Adipose tissue (tissue), 3 donors: ENCODE measurements around the gene EID3. TPM values are rescaled to one million over a fixed set of nuclear protein-coding genes. Genes with fewer than 3 reads are reported as not detected.
"Not testable (repeated sequence)": the region's sequence is repeated elsewhere in the genome, so short reads cannot be mapped to it uniquely, and the experiment has no call there.

Experiments used
- H3K27ac ChIP-seq: one replicate; pipeline ENCODE4 v1.5.1; 2013; ENCODE audit warnings: low read depth, low read length
- WGBS, 3 donors: extraction: QIAGEN DNeasy Blood & Tissue Kit; methylation state at CpG; one replicate each; pipeline ENCODE4 v1.1.7; 2013; 5-methylcytosine and 5-hydroxymethylcytosine counted together
- polyA plus RNA-seq, 3 donors: library from polyadenylated mRNA; stranded (reverse); fragments of 200-250 nt; gene quantifications; one replicate each; pipeline ENCODE4 v1.2.3, GENCODE V29; 2013
- donor health status: healthy with polysubstance abuse.
- donor health status: Bipolar disorder and iron deficiency.
- donor health status: healthy.

The EID3 gene
- 1 to 10 TPM in 2 of 3 donors, under 1 TPM in 1; 0.53 to 2.5 (median 2.2) TPM for polyA plus RNA-seq

DNA sequence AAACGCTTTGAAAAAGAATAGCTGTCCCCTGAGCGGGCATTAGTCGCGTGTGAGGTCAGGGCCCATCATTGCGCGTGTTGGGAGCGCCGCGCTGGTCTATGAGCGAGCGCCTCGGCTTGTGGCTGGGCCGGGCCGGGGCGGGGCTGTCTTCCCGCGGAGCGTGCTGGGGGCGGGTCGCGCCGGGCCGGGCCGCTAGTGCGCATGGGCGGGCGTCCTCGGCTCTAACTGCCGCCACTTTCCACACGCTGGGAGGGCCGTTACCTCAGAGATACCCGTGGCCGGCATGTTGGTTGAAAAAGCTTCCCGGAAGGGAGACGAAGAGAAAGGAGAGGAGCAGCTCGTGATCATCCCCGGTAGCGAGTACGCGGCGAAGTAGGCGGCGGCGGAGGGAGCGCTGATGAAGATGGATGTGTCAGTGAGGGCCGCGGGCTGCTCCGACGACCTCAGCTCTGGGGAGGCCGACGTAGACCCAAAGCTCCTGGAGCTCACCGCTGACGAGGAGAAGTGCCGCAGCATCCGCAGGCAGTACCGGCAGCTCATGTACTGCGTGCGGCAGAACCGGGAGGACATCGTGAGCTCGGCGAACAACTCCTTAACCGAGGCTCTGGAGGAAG, at the start of gene EID3:
Gene EID3, plus strand, starts transcription at position 202 of the 614 bp plus-strand sequence. Its CDS starts 196 bp downstream, at position 398.
- peak within 1 kb of the TSS; percentile 43 for H3K27ac ChIP-seq
- WGBS, 3 donors, result 3 to 10% (median 7%) methylated on average over 54 to 63 of the region's 63 CpGs

DNA sequence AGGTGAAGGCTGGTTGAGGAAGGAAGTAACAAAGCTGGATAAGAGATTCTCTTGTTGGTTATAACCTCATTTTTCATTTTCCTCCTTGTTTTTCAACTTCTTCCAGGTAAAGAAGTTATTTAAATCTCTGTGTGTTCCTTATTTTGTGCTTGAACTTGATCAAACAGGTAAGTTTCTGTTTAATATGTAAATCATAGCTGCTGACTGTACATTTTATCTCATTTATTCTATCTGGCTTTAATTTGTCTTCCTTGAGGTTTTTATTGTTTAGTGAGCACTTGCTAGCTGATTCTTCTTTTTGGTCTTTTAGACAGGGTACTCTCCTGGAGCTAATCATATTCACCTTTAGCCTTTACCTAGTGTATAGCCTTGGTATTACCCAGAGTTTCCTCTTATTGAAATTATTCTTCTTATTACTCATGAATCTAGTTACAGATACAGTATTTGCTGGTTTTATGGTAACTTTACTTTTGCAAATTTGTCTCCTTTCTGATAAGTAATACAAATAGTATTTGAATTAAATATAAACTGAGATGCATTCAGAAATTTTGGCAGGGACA, 45.5 kb upstream of the EID3 start:
- no peak overlapping the region for H3K27ac ChIP-seq

DNA sequence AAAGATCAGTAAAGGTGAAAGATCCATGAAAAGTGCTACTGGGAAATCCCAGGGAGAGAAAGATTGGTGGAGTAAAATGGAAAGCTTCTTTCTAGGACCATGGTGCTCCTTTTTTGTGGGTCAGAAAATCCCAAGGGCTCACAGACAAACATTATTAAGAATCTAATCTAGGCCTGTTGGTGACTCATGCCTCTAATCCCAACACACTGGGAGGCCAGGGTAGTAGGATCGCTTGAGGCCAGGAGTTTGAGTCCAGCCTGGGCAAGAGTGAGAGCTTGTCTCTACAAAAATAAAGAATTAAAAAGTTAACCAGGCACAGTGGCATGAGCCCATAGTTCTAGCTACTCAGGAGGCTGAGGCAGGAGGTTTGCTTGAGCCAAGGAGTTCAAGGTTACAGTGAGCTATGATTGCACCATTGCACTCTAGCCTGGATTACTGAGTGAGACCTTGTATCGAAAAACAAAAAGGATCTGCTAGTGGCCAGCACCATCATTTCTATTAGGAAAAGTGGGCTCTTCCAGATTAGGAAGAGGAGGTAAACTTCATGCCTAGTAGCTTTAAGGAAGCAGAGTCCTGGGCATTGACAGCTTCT, 45.0 kb upstream of the EID3 start:
- 87 to 97% (median 93%) methylated on average over 2 of the region's 2 CpGs for WGBS, 3 donors

GRCh38 chr12:104263026-104263425, 40.5 kb upstream of the EID3 start:
- 68 to 90% (median 82%) methylated on average over 4 of the region's 4 CpGs for WGBS, 3 donors
- H3K27ac ChIP-seq, result no peak overlapping the region

More for the DNA sequence above, 45.0 kb upstream of the EID3 start:
- H3K27ac ChIP-seq, result no peak overlapping the region

GRCh38 chr12:104263580-104264358, 39.8 kb upstream of the EID3 start:
- no peak overlapping the region for H3K27ac ChIP-seq
- 61 to 74% (median 62%) methylated on average over 1 of the region's 1 CpG for WGBS, 3 donors

DNA sequence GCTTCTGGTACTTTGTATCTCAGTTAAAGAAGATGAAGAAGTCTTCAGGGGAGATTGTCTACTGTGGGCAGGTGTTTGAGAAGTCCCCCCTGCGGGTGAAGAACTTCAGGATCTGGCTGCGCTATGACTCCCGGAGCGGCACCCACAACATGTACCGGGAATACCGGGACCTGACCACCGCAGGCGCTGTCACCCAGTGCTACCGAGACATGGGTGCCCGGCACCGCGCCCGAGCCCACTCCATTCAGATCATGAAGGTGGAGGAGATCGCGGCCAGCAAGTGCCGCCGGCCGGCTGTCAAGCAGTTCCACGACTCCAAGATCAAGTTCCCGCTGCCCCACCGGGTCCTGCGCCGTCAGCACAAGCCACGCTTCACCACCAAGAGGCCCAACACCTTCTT, 38.1 kb upstream of the EID3 start:
- H3K27ac ChIP-seq, result not testable (repeated sequence)
- WGBS, 3 donors, result 97 to 99% methylated on average over 17 to 20 of the region's 24 CpGs; no CpG with 5 or more reads in 1 of the 3 donors

GRCh38 chr12:104272938-104273337, 30.6 kb upstream of the EID3 start:
- WGBS, 3 donors, result 87 to 90% (median 87%) methylated on average over 11 of the region's 11 CpGs
- H3K27ac ChIP-seq, result no peak overlapping the region

DNA sequence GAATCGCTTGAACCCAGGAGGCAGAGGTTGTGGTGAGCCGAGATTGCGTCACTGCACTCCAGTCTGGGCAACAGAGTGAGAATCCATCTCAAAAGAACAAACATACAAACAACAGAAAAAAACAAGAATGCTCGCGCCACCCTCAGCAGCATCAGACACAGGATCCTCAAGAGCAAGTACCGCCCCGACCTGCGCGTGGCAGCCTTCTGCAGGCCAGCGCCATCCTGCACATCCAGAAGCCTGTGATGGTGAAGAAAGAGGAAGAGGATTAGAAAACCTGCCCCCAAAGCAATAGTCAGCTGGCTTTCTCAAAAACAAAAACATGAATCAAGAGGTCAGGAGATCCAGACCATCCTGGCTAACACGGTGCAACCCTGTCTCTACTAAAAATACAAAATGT, 30.0 kb upstream of the EID3 start:
- no peak overlapping the region for H3K27ac ChIP-seq
- 92 to 95% (median 94%) methylated on average over 11 of the region's 11 CpGs for WGBS, 3 donors

DNA sequence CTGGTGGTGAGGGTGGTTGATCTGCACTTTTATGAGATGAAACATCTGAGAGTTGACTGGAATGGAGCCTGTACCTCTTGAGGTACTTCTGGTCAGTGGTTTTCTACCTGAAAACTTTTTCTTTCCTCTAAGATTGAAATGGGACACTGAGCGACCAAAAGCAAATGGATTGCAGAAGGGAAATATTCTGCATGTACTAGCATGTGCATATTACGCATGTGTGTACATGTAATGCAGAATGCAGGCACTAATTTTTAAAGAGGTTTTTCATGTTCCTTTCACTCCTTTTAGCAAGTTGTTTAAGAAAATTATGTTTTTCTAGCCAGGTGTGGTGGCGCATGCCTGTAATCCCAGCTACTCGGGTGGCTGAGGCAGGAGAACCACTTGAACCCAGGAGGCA, 28.7 kb upstream of the EID3 start:
- 96 to 98% (median 98%) methylated on average over 4 of the region's 4 CpGs for WGBS, 3 donors
- no peak overlapping the region for H3K27ac ChIP-seq

GRCh38 chr12:104275689-104276088, 27.9 kb upstream of the EID3 start:
- 60 to 77% (median 69%) methylated on average over 5 of the region's 5 CpGs for WGBS, 3 donors
- H3K27ac ChIP-seq, result no peak overlapping the region

DNA sequence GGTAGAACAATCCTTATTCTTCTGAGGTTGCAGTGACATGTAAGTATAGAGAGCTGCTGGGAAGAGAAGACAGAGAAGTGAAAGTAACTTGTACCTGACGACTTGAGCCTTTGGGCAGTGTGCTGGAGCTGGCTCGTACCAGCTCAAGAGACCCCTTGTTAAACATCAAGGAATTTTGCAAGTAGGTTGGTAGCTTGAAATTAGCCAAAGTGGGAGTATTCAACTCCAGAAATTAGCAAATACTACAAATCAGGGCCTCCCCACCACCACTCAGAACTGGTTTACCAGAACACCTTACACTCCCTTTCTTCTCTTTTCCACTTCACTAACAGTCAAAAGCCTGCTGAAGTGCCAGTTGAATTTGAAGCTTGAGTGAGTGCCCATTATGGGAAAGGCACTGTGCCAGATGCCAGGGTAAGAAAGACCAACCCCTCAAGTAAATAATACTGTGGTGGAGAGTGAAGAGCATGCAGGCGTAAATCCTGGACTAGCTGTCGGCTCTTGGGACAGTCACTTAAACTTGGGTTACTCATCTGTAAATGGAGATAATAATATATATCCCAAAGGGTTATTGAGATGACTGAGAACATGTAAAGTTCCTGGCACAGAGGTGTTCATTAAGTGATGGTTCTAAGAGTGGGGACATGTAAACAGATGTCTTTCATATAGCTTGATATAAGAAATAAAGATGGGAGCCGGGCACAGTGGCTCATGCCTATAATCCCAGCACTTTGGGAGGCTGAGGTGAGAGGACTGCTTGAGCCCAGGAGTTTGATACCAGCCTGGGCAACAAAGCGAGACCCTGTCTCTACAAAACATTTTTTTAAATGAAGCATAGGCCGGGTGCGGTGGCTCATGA, 27.0 kb upstream of the EID3 start:
- WGBS, 3 donors, result 71 to 81% (median 75%) methylated on average over 8 of the region's 8 CpGs
- H3K27ac ChIP-seq, result no peak overlapping the region

DNA sequence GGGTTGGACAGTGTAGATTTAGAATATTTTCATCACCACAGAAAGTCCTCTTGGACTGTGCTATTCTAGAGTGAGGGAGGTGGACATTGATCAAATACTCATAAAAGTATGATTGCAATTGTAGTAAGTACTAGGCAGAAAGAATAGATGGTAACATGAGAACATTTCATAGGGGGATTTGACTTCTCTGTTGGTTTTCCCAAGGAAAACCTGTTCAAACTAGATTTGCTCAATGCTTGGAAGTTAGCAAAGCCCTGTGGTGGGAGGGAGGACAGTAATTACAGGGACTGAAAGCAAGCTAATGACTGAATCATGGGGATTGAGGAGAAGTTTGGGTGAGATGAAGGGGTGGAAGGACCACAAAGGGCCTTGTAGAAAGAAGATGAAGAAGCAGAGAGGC, 24.4 kb upstream of the EID3 start:
- H3K27ac ChIP-seq, result no peak overlapping the region

- WGBS, 3 donors, result 88 to 95% (median 94%) methylated on average over 1 of the region's 1 CpG
- H3K27ac ChIP-seq, result no peak overlapping the region
Measured at GRCh38 chr12:104280111-104280510, 23.4 kb upstream of the EID3 start.

GRCh38 chr12:104280717-104281458, 22.7 kb upstream of the EID3 start:
- H3K27ac ChIP-seq, result no peak overlapping the region
- 59 to 73% (median 72%) methylated on average over 2 to 4 of the region's 4 CpGs for WGBS, 3 donors

DNA sequence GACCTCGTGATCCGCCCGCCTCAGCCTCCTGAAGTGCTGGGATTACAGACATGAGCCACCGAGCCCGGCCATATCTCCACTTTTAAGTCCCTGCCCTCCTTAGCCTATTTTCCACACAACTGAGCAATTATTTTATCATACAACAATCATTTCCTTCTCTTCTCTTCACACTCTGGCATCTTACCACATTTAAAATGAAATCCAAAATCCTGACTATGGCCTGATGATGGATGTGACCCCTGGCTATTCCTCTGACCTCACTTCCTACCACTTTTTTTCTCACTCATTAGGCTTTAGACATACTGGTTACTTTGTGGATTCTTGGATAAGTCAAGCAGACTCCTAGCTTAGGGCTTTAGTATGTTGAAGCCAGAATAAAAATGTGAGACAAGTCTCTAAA, 21.9 kb upstream of the EID3 start:
- WGBS, 3 donors, result 93% methylated on average over 5 of the region's 5 CpGs
- no peak overlapping the region for H3K27ac ChIP-seq

- no peak overlapping the region for H3K27ac ChIP-seq
Measured at GRCh38 chr12:104282109-104282508, 21.4 kb upstream of the EID3 start.

GRCh38 chr12:104285740-104286515, 17.6 kb upstream of the EID3 start:
- 60 to 79% (median 78%) methylated on average over 3 of the region's 3 CpGs for WGBS, 3 donors
- H3K27ac ChIP-seq, result no peak overlapping the region
